H1 (cell line): ENCODE data around the gene BTBD9. TPM values are rescaled to one million over a fixed set of nuclear protein-coding genes. Genes with fewer than 3 reads are reported as not detected.

Experiments used
- ASH2L ChIP-seq: fragments of 200-600, 300-600 bp; sonication (generic); IDR thresholded peaks from one replicate; pipeline ENCODE4 v1.7.1; 2017; ENCODE audit warnings: low read length
- CBX8 ChIP-seq: fragments of 300-800, 300-1000 bp; sonication (generic); IDR thresholded peaks from 2 replicates; pipeline ENCODE4 v1.7.1; 2016; ENCODE audit warnings: low read depth, low read length, borderline replicate concordance
- EGR1 ChIP-seq: IDR thresholded peaks from 2 replicates; pipeline ENCODE4 v1.6.1; 2011; ENCODE audit warnings: low read depth, low read length, borderline replicate concordance
- SAP30 ChIP-seq: fragments of 300-600 bp; sonication (generic); IDR thresholded peaks from 2 replicates; pipeline ENCODE4 v1.7.1; 2012; ENCODE audit warnings: low read length, moderate library complexity, mild to moderate bottlenecking, inconsistent platforms; ENCODE audit not compliant: insufficient read depth, insufficient replicate concordance
- SIN3A ChIP-seq, 2 experiments: IDR thresholded peaks in 1 of 2; conservative IDR thresholded peaks in 1 of 2; 2 replicates each; pipeline ENCODE4 v1.6.1; 2011 to 2012; ENCODE audit warnings: low read length in 2 of 2, improper control_type of control experiment in 1 of 2, low read depth in 1 of 2, mild to moderate bottlenecking in 1 of 2
- polyA plus RNA-seq, 7 experiments: library from polyadenylated mRNA; depleted of rRNA in 3 of 7; stranded (reverse) in 5 of 7; unstranded in 2 of 7; fragments of >200 nt in 5 of 7; fragments of 200-250 nt in 2 of 7; gene quantifications; 1 replicate in 5 of 7; 2 replicates in 1 of 7; 4 replicates in 1 of 7; pipeline versions ENCODE4 v1.2.1 to v1.2.3, GENCODE V29; 2011 to 2013; ENCODE audit warnings: missing spikeins in 2 of 7, mixed read lengths in 2 of 7
- total RNA-seq: library from RNA; stranded (reverse); fragmentation: NEBNext Ultra II Directional; extraction: Animal tissue kit (Norgen Biotek cat#: 25700); gene quantifications from 2 replicates; pipeline ENCODE4 v1.2.1, GENCODE V29; 2021

The BTBD9 gene
- total and polyA plus RNA-seq, 2 of the 8 experiments (the other 6 are each of a cell fraction or from before 2014, with no cell fraction given) = 0.92 to 4.1 TPM

GRCh38 chr6:38346291-38347079 is 293.2 kb downstream of the BTBD9 start (continued):
- TF ChIP-seq ASH2L (no peak), EGR1 (no peak), CBX8 (no peak), SAP30 (no peak), SIN3A (conservative IDR thresholded peaks at IDR 0.05 in 1 of 2, IDR thresholded peaks at IDR 0.05 in 1 of 2; ENCODE audit: low read depth in 1 of 2, low read length in 2 of 2) (no peak)
- TF ChIP-seq, all 59 proteins: peak for 0
